Natural killer cell treated with Interleukin-12 subunit alpha and Interleukin-12 subunit beta and Interleukin-15 and Interleukin-18, amount 100 ng/mL, for 72 hours (primary cell): ENCODE results near the gene FREY1. TPM values are rescaled to one million over a fixed set of nuclear protein-coding genes. Genes with fewer than 3 reads are reported as not detected.
A peak's percentile ranks its signal among the peaks of the same experiment; 100 is the strongest.

Source experiments
- ATAC-seq, 2 donors: fragments of 150-1000 bp; cut with Tn5 transposase in 1 of 2; sonication (Bioruptor Pico), chemical (Tn5 transposase) in 1 of 2; 2 replicates each; pipeline ENCODE4 v1.10.0; 2021
- DNase-seq: peaks from one replicate; pipeline ENCODE4 v3.0.0; 2022; ENCODE audit warnings: low spot score
- H3K27ac Mint-ChIP-seq, 2 donors: 1 replicate in 1 of 2; 2 replicates in 1 of 2; pipeline ENCODE4 v1.8.0; 2022; ENCODE audit warnings: mixed read lengths in 2 of 2, mild to moderate bottlenecking in 1 of 2, moderate library complexity in 1 of 2
- H3K27me3 Mint-ChIP-seq, 2 donors: 1 replicate in 1 of 2; 2 replicates in 1 of 2; pipeline ENCODE4 v1.8.0; 2022; ENCODE audit warnings: mixed read lengths in 2 of 2
- H3K36me3 Mint-ChIP-seq: one replicate; pipeline ENCODE4 v1.8.0; 2022; ENCODE audit warnings: mixed read lengths
- H3K4me1 Mint-ChIP-seq, 2 donors: 1 replicate in 1 of 2; 2 replicates in 1 of 2; pipeline ENCODE4 v1.8.0; 2022; ENCODE audit warnings: low read depth in 2 of 2, mixed read lengths in 2 of 2, mild to moderate bottlenecking in 1 of 2
- H3K4me3 Mint-ChIP-seq: one replicate; pipeline ENCODE4 v1.8.0; 2022; ENCODE audit warnings: mixed read lengths
- H3K9me3 Mint-ChIP-seq: 2 replicates; pipeline ENCODE4 v1.8.0; 2022; ENCODE audit warnings: mixed read lengths
- total RNA-seq, 2 donors: library from RNA; stranded (reverse); gene quantifications; one replicate each; pipeline ENCODE4 v1.2.3, GENCODE V29; 2022

Gene FREY1
- total RNA-seq, 2 donors from 2014 or later, result 4.2 to 4.9 TPM

DNA sequence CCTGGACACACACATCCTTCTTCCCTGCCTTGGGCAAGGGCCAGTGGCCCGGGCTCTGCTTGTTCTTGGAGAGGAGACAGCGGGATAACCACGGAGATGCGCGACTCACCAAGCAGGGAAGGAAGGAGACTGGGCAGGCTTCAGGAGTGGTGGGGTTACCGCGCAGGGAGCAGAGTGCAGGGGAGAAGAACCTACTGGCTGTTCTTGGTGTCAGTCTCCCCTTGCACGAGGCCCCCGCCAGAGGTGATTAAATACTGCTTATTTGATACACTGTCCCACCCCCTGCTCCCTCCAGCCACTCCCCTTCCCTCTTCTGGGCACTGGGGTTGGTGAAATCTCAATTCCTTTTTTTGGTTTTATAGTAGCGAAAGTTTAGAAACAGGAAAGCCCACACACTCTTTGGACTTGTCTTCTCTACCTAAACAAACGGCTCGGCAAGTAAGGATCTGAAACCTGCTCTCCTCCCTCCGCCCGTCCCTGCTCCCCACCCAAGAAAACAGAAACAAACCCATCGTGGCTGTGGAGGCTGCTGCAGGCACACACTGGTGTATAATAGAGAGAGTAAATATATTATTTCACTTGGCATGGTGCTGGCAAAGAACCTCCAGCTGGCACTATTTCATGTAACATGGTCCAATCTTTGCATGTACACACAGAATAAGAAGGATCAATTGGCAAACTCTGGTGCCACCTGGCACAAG lies 26.2 kb upstream of the FREY1 start:
- Mint-ChIP-seq H3K4me3 (no peak overlapping the region), H3K27me3 (no peaks in the 10 kb centered on the region), H3K4me1 (peaks cover 14 to 17% of the 10 kb centered on the region in 2 donors), H3K36me3 (no peaks in the 10 kb centered on the region), H3K27ac (no peak overlapping the region), H3K9me3 (no peaks in the 10 kb centered on the region)
- DNase-seq, result no peak
- no peak for ATAC-seq

DNA sequence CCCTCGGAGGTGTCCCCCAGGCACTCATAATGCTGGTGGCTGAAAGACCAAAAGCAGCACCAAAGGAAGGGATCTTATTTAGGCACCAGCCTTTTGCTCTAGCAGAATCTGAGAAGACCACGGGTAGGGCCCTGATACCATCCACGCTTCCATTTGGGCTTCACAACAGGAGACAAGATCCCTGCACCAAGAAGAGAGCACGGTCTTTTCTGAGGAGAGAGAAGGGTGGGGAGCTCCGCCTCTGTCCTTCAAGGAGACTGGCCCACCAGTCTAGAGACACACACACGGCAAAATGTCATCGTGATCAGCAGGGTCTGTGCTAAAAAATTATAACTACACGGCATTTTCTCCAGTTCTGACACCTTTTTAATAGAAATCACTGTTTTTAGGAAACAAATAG lies 25.1 kb upstream of the FREY1 start:
- no peak for DNase-seq
- H3K27ac Mint-ChIP-seq, result no peak overlapping the region
- no peaks in the 10 kb centered on the region for H3K36me3 Mint-ChIP-seq
- H3K4me3 Mint-ChIP-seq, result no peak overlapping the region
- peaks cover 19 to 21% of the 10 kb centered on the region in 2 donors for H3K4me1 Mint-ChIP-seq
- no peak for ATAC-seq
- H3K27me3 Mint-ChIP-seq, result no peaks in the 10 kb centered on the region
- H3K9me3 Mint-ChIP-seq, result no peaks in the 10 kb centered on the region

GRCh38 chr11:45931739-45932138 lies 24.7 kb upstream of the FREY1 start:
- no peaks in the 10 kb centered on the region for H3K27me3 Mint-ChIP-seq
- peaks cover 19 to 22% of the 10 kb centered on the region in 2 donors for H3K4me1 Mint-ChIP-seq
- no peaks in the 10 kb centered on the region for H3K9me3 Mint-ChIP-seq
- no peak for DNase-seq
- ATAC-seq, result no peak
- H3K36me3 Mint-ChIP-seq, result no peaks in the 10 kb centered on the region
- peak overlapping the region; percentile 47 to 91 for H3K27ac Mint-ChIP-seq
- H3K4me3 Mint-ChIP-seq, result no peak overlapping the region

GRCh38 chr11:45930951-45931570 lies 24.0 kb upstream of the FREY1 start:
- DNase-seq (no peak), ATAC-seq (no peak)
- peaks cover 19 to 22% of the 10 kb centered on the region in 2 donors for H3K4me1 Mint-ChIP-seq
- H3K4me3 Mint-ChIP-seq, result no peak overlapping the region
- H3K36me3 Mint-ChIP-seq, result no peaks in the 10 kb centered on the region
- no peaks in the 10 kb centered on the region for H3K9me3 Mint-ChIP-seq
- H3K27ac Mint-ChIP-seq, result peak overlapping the region; percentile 47 to 91
- H3K27me3 Mint-ChIP-seq, result no peaks in the 10 kb centered on the region

DNA sequence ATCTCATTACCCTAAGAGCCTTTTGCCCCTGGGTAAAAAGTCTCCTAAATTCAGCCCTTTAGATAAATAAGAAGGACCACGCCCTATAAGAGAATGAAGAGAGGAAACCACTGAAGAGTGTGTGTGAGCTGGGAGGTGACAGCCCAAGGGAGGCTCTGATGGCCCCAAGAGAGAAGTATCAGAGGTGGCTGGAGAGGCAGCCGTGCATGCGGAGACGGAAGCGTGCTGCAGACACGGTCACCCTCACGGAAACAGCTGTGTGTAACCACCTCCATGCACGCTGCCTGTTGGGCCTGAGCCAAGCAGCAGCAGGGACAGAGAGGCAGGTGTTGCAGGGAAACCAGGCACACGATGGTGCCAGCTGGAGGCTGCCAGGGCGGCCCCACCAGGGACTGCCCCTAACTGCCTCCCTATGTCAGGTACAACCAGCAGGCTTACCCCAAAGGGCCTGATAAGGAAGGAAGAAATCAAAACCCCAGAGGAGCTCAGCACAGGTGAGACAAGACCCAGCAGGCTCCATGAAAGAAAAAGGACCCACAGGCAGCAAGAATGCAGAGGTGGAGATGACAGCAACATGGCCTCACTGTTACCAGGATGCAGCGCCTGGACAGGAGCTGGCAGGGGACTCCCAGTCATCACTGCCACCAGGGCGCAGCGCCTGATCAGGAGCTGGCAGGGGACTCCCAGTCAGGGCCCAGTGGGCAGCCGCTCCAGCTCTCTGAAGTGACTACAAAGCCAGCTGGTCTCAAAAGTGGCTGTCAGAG lies 23.1 kb upstream of the FREY1 start:
- peak overlapping the region; percentile 69 to 91 for H3K27ac Mint-ChIP-seq
- ATAC-seq, result peak; percentile 67 to 81
- H3K27me3 Mint-ChIP-seq, result no peaks in the 10 kb centered on the region
- H3K9me3 Mint-ChIP-seq, result no peaks in the 10 kb centered on the region
- peaks cover 19 to 22% of the 10 kb centered on the region in 2 donors for H3K4me1 Mint-ChIP-seq
- no peak for DNase-seq
- H3K36me3 Mint-ChIP-seq, result no peaks in the 10 kb centered on the region
- H3K4me3 Mint-ChIP-seq, result peak overlapping the region; percentile 68

DNA sequence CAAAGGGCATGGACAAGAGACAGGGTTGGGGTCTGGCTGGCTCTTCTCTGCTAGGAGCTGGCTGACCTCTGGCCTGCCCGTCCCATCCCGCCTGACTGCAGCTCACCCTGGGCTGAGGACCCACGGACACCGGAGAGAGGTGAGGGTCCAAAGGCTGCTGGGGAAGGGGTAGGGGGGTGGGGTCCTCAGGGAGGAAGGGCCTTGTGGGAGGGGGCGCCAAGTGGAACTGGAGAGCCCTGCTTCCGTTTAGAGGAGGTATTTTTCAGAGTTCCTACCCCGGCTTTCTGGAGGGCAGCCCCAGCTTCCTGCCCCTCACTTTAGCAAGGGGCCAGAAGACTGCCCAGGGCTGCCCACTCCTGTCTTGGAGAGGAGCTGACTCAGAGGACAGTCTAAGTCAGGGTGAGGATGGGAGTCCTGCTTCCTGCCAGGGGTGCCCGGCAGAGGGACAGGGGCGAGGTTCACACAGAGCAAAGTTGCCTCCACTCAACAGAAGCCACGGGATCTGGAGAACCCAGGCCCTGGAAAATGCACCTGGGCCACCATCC lies 22.5 kb upstream of the FREY1 start:
- H3K27ac Mint-ChIP-seq, result peak overlapping the region; percentile 69 to 91
- ATAC-seq (peak; percentile 53 to 57), DNase-seq (no peak)
- peaks cover 19 to 22% of the 10 kb centered on the region in 2 donors for H3K4me1 Mint-ChIP-seq
- H3K27me3 Mint-ChIP-seq, result peaks cover 0 to under 1% of the 10 kb centered on the region in 2 donors
- H3K9me3 Mint-ChIP-seq, result no peaks in the 10 kb centered on the region
- H3K4me3 Mint-ChIP-seq, result peak overlapping the region; percentile 68
- H3K36me3 Mint-ChIP-seq, result no peaks in the 10 kb centered on the region

GRCh38 chr11:45928535-45929215 lies 21.6 kb upstream of the FREY1 start:
- Mint-ChIP-seq H3K36me3 (no peaks in the 10 kb centered on the region), H3K27ac (no peak overlapping the region), H3K4me1 (peaks cover 22 to 25% of the 10 kb centered on the region in 2 donors), H3K4me3 (no peak overlapping the region), H3K9me3 (no peaks in the 10 kb centered on the region), H3K27me3 (peaks cover 4 to 7% of the 10 kb centered on the region in 2 donors)
- ATAC-seq (no peak), DNase-seq (no peak)

GRCh38 chr11:45927684-45928413 lies 20.8 kb upstream of the FREY1 start:
- DNase-seq (no peak), ATAC-seq (no peak)
- Mint-ChIP-seq H3K27me3 (peaks cover 7% of the 10 kb centered on the region in 2 donors), H3K4me3 (no peak overlapping the region), H3K27ac (no peak overlapping the region), H3K36me3 (no peaks in the 10 kb centered on the region), H3K4me1 (peaks cover 22 to 29% of the 10 kb centered on the region in 2 donors), H3K9me3 (no peaks in the 10 kb centered on the region)

DNA sequence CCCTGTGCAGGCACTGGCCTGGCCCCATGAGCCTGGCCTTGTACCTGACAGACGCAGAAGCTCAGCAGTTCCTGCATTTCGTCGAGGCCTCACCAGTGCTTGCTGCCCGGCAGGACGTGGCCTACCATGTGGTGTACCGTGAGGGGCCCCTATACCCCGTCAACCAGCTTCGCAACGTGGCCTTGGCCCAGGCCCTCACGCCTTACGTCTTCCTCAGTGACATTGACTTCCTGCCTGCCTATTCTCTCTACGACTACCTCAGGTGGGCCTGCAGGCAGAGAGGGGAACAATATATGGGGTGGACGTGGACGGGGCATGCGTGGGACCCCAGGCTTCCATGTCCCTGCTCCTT lies 20.2 kb upstream of the FREY1 start:
- H3K27ac Mint-ChIP-seq, result no peak overlapping the region
- no peak for DNase-seq
- H3K4me3 Mint-ChIP-seq, result no peak overlapping the region
- no peaks in the 10 kb centered on the region for H3K9me3 Mint-ChIP-seq
- ATAC-seq, result peak in 1 of 2 donors; percentile 46
- peaks cover 7% of the 10 kb centered on the region in 2 donors for H3K27me3 Mint-ChIP-seq
- H3K4me1 Mint-ChIP-seq, result peaks cover 22 to 29% of the 10 kb centered on the region in 2 donors
- no peaks in the 10 kb centered on the region for H3K36me3 Mint-ChIP-seq

DNA sequence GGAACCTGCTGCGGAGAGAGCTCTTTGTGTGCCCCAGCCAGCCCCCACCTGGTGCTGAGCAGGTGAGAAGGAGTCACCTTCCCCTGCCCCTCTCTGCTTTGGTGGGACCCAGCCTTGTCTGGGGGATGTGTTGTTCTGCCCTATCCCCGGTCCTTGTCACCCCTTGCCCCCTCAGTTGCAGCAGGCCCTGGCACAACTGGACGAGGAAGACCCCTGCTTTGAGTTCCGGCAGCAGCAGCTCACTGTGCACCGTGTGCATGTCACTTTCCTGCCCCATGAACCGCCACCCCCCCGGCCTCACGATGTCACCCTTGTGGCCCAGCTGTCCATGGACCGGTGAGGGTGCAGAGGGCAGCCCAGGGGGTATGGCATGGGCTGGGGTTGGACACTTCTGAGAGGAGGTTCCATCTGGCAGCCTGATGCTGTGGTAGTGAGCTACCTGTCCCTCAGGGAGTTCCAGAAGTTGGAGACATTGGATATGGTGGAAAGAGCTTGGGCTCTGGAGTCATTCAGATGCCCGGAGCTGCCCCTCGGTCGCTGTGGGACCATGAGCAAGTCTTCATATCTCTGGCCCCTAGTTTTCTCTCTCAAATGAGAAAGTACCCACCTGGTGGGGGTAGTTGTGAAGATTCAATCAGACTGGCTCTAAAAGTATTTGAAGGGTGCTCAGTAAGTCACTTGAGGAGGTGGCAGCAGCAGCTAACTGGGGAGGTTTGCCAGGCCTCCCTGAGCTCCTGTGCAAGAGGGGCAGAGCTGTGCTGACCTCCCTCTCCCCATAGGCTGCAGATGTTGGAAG lies 19.7 kb upstream of the FREY1 start:
- peaks cover 22 to 29% of the 10 kb centered on the region in 2 donors for H3K4me1 Mint-ChIP-seq

DNA sequence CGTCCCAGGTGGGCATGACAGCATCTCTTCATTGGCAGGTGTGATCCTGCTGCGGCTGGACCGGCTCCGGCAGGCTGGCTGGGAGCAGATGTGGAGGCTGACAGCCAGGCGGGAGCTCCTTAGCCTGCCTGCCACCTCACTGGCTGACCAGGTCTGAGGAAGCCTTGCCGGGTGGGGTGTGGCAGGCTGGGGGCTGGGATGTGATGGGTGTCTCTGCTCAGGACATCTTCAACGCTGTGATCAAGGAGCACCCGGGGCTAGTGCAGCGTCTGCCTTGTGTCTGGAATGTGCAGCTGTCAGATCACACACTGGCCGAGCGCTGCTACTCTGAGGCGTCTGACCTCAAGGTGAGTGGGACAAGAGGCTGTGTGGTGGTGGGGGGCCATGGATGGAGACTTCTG lies 18.9 kb upstream of the FREY1 start:
- no peak for ATAC-seq
- Mint-ChIP-seq H3K4me1 (peaks cover 16 to 29% of the 10 kb centered on the region in 2 donors), H3K9me3 (no peaks in the 10 kb centered on the region), H3K27me3 (peaks cover 7 to 10% of the 10 kb centered on the region in 2 donors), H3K36me3 (no peaks in the 10 kb centered on the region), H3K27ac (no peak overlapping the region), H3K4me3 (no peak overlapping the region)
- no peak for DNase-seq

More for the DNA sequence above, 19.7 kb upstream of the FREY1 start:
- no peaks in the 10 kb centered on the region for H3K36me3 Mint-ChIP-seq
- no peak overlapping the region for H3K27ac Mint-ChIP-seq
- ATAC-seq (no peak), DNase-seq (no peak)
- H3K4me3 Mint-ChIP-seq, result no peak overlapping the region
- peaks cover 7% of the 10 kb centered on the region in 2 donors for H3K27me3 Mint-ChIP-seq
- no peaks in the 10 kb centered on the region for H3K9me3 Mint-ChIP-seq

GRCh38 chr11:45925550-45925949 lies 18.5 kb upstream of the FREY1 start:
- peaks cover 7 to 10% of the 10 kb centered on the region in 2 donors for H3K27me3 Mint-ChIP-seq
- H3K27ac Mint-ChIP-seq, result no peak overlapping the region
- DNase-seq (no peak), ATAC-seq (no peak)
- no peaks in the 10 kb centered on the region for H3K9me3 Mint-ChIP-seq
- peaks cover 15 to 28% of the 10 kb centered on the region in 2 donors for H3K4me1 Mint-ChIP-seq
- no peaks in the 10 kb centered on the region for H3K36me3 Mint-ChIP-seq
- no peak overlapping the region for H3K4me3 Mint-ChIP-seq
